ENCODE measurements around the gene EPN1.

EPN1 gene

DNA sequence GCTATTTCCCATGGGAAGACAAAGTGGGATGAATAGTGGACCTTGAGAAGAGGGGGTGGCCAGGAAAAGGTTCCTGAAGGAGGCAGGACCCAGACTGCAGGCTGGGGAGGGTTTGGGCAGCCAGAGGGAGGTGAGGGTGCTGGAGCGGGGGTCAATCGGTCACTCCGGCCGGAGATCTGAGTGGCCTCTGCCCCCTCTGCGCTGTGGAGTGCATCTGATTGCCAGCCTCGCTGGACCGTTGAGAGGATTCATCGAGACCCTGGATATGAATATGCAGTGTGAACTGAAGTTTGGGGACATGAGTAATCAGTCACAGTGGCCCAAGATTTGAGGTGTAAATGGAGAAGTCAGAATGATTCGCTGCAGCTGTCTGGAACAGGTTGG, 39.7 kb upstream of the EPN1 start:
- peaks cover 56% of the 10 kb centered on the region for H3K4me1 ChIP-seq (ENCODE audit: control insufficient read depth, low read length)
- H4K20me1 ChIP-seq (ENCODE audit: control insufficient read depth, insufficient read depth, low read depth, low read length): peaks cover 3% of the 10 kb centered on the region; the same call in 1 of the 2 replicates
- no peaks in the 10 kb centered on the region for H3K9me3 ChIP-seq (ENCODE audit: control insufficient read depth, insufficient read depth, low read length)
- peak overlapping the region; percentile 96 for H3K4me2 ChIP-seq (ENCODE audit: low read length)
- no peaks in the 10 kb centered on the region for H3K27me3 ChIP-seq (ENCODE audit: control insufficient read depth, low read length)
- H3K36me3 ChIP-seq (ENCODE audit: control insufficient read depth, low read length): peaks cover 26% of the 10 kb centered on the region
- H3K4me3 ChIP-seq (ENCODE audit: low read length): peak overlapping the region; percentile 86
- peaks cover 52% of the 10 kb centered on the region for H3K79me2 ChIP-seq (ENCODE audit: control insufficient read depth, low read length)
- H3F3A ChIP-seq (ENCODE audit: control insufficient read depth, insufficient read depth): peaks cover 16% of the 10 kb centered on the region
- TF ChIP-seq, protein P1, sequence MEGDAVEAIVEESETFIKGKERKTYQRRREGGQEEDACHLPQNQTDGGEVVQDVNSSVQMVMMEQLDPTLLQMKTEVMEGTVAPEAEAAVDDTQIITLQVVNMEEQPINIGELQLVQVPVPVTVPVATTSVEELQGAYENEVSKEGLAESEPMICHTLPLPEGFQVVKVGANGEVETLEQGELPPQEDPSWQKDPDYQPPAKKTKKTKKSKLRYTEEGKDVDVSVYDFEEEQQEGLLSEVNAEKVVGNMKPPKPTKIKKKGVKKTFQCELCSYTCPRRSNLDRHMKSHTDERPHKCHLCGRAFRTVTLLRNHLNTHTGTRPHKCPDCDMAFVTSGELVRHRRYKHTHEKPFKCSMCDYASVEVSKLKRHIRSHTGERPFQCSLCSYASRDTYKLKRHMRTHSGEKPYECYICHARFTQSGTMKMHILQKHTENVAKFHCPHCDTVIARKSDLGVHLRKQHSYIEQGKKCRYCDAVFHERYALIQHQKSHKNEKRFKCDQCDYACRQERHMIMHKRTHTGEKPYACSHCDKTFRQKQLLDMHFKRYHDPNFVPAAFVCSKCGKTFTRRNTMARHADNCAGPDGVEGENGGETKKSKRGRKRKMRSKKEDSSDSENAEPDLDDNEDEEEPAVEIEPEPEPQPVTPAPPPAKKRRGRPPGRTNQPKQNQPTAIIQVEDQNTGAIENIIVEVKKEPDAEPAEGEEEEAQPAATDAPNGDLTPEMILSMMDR (IDR thresholded peaks at IDR 0.05; ENCODE audit: low read depth, low read length, poor library complexity, severe bottlenecking): no peak
- no peak for TF ChIP-seq EZH2phosphoT487 (IDR thresholded peaks at IDR 0.05; ENCODE audit: borderline replicate concordance, low read length)
- no peaks in the 10 kb centered on the region for H3K9me2 ChIP-seq (replicated peaks; ENCODE audit: control insufficient read depth, low read length)
- H3K27ac ChIP-seq (ENCODE audit: low read depth, low read length): peak overlapping the region; percentile 56

DNA sequence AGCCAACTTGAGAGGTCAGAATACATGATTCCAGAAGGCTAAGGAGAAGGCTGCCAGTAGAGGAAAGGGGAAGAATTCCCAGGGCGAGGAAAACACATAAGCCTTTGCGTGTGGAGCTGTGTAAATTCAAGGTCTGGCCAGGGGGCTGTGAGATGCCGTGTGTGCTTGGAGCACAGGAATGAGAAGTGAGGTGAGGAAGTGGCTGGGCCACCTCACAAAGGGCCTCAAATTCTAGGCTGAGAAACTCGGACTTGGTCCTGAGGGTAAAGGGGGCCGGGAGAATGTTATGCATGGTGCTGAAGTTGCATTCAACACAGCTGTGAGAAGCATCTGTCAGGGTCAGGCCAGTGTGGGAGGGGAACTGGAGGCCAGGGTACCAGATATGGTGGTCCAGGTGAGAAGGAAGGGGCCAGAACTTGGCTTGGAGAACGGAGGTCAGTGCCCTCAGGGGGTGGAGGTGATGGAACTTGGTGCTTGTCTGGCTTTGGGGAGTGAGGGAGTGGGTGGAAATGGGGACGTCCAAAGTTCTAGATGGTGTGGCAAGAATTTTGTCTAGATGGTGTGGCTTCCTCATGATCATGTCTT, 39.1 kb upstream of the EPN1 start:
- H3K4me2 ChIP-seq (ENCODE audit: low read length): peak overlapping the region; percentile 96
- TF ChIP-seq, protein P1 (IDR thresholded peaks at IDR 0.05; ENCODE audit: low read depth, low read length, poor library complexity, severe bottlenecking): no peak
- TF ChIP-seq EZH2phosphoT487 (IDR thresholded peaks at IDR 0.05; ENCODE audit: borderline replicate concordance, low read length): no peak
- no peak overlapping the region for H3K27ac ChIP-seq (ENCODE audit: low read depth, low read length)
- peak overlapping the region; percentile 86 for H3K4me3 ChIP-seq (ENCODE audit: low read length)
- H4K20me1 ChIP-seq (ENCODE audit: control insufficient read depth, insufficient read depth, low read depth, low read length): peaks cover 3% of the 10 kb centered on the region; the same call in 1 of the 2 replicates
- H3K9me2 ChIP-seq (replicated peaks; ENCODE audit: control insufficient read depth, low read length): no peaks in the 10 kb centered on the region
- peaks cover 26% of the 10 kb centered on the region for H3K36me3 ChIP-seq (ENCODE audit: control insufficient read depth, low read length)
- H3K9me3 ChIP-seq (ENCODE audit: control insufficient read depth, insufficient read depth, low read length): no peaks in the 10 kb centered on the region
- H3K4me1 ChIP-seq (ENCODE audit: control insufficient read depth, low read length): peaks cover 60% of the 10 kb centered on the region
- no peaks in the 10 kb centered on the region for H3K27me3 ChIP-seq (ENCODE audit: control insufficient read depth, low read length)
- H3F3A ChIP-seq (ENCODE audit: control insufficient read depth, insufficient read depth): peaks cover 20% of the 10 kb centered on the region
- H3K79me2 ChIP-seq (ENCODE audit: control insufficient read depth, low read length): peaks cover 52% of the 10 kb centered on the region

DNA sequence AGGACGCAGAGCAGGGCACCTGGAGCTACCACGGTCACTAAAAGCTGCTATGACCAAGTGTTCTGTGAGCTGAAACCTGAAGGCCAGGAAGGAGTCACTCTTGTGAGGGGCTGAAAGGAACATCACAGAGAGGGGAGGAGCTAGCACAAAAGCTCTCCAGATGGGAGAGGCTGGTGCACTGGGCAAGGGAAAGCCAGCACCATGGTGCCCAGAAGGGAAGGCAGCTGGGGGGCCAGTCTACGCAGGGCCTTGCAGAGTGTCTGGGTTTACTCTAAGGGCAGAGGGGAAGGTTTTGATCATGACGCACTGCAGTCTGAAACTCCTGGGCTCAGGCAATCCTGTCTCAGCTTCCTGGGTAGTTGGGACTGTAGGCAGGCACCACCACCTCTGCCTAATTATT, 38.3 kb upstream of the EPN1 start:
- TF ChIP-seq, protein P1 (IDR thresholded peaks at IDR 0.05; ENCODE audit: low read depth, low read length, poor library complexity, severe bottlenecking): no peak
- TF ChIP-seq EZH2phosphoT487 (IDR thresholded peaks at IDR 0.05; ENCODE audit: borderline replicate concordance, low read length): no peak
- H3K27me3 ChIP-seq (ENCODE audit: control insufficient read depth, low read length): no peaks in the 10 kb centered on the region
- peak overlapping the region; percentile 96 for H3K4me2 ChIP-seq (ENCODE audit: low read length)
- H3K4me3 ChIP-seq (ENCODE audit: low read length): peak overlapping the region; percentile 86
- no peak overlapping the region for H3K27ac ChIP-seq (ENCODE audit: low read depth, low read length)
- H3K79me2 ChIP-seq (ENCODE audit: control insufficient read depth, low read length): peaks cover 58% of the 10 kb centered on the region
- peaks cover 25% of the 10 kb centered on the region for H3F3A ChIP-seq (ENCODE audit: control insufficient read depth, insufficient read depth)
- H3K36me3 ChIP-seq (ENCODE audit: control insufficient read depth, low read length): peaks cover 30% of the 10 kb centered on the region
- no peaks in the 10 kb centered on the region for H3K9me3 ChIP-seq (ENCODE audit: control insufficient read depth, insufficient read depth, low read length)
- H4K20me1 ChIP-seq (ENCODE audit: control insufficient read depth, insufficient read depth, low read depth, low read length): peaks cover 3% of the 10 kb centered on the region; the same call in 1 of the 2 replicates
- H3K9me2 ChIP-seq (replicated peaks; ENCODE audit: control insufficient read depth, low read length): no peaks in the 10 kb centered on the region
- H3K4me1 ChIP-seq (ENCODE audit: control insufficient read depth, low read length): peaks cover 59% of the 10 kb centered on the region

All from DOHH2 (cell line).